ENCODE measurements around the gene RNPS1.
"Not testable (repeated sequence)": the region's sequence is repeated elsewhere in the genome, so short reads cannot be mapped to it uniquely, and the experiment has no call there.

- TF ChIP-seq, protein P1, sequence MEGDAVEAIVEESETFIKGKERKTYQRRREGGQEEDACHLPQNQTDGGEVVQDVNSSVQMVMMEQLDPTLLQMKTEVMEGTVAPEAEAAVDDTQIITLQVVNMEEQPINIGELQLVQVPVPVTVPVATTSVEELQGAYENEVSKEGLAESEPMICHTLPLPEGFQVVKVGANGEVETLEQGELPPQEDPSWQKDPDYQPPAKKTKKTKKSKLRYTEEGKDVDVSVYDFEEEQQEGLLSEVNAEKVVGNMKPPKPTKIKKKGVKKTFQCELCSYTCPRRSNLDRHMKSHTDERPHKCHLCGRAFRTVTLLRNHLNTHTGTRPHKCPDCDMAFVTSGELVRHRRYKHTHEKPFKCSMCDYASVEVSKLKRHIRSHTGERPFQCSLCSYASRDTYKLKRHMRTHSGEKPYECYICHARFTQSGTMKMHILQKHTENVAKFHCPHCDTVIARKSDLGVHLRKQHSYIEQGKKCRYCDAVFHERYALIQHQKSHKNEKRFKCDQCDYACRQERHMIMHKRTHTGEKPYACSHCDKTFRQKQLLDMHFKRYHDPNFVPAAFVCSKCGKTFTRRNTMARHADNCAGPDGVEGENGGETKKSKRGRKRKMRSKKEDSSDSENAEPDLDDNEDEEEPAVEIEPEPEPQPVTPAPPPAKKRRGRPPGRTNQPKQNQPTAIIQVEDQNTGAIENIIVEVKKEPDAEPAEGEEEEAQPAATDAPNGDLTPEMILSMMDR (IDR thresholded peaks at IDR 0.05): not testable (repeated sequence)
- not testable (repeated sequence) for TF ChIP-seq ZFX (IDR thresholded peaks at IDR 0.05; ENCODE audit: borderline replicate concordance)
These were observed 9.4 kb downstream of the RNPS1 start for GRCh38 chr16:2258530-2258929.

Measured in 22Rv1 (cell line).